Activated CD8-positive, alpha-beta T cell treated with anti-CD3 and anti-CD28 coated beads for 36 hours (primary cell): Measurements from ENCODE around the gene MT1M. TPM values are rescaled to one million over a fixed set of nuclear protein-coding genes. Genes with fewer than 3 reads are reported as not detected.

Experiments
- ATAC-seq: fragments of 200-7000 bp; cut with Tn5 transposase; one replicate; pipeline ENCODE4 v1.10.0; 2021; ENCODE audit warnings: mild to moderate bottlenecking, moderate library complexity
- CTCF ChIA-PET: fragments of 350-600 bp; sonication (Branson Sonifier 250); formaldehyde crosslinking; loops from one replicate; lab custom pipeline; 2021; ENCODE audit warnings: antibody characterized with exemption; lab: Charles Lee
- POLR2A ChIA-PET: fragments of 350-600 bp; sonication (Branson Sonifier 250); formaldehyde crosslinking; loops from one replicate; lab custom pipeline; 2021; ENCODE audit warnings: antibody characterized with exemption; lab: Charles Lee
- DNase-seq: peaks from one replicate; pipeline ENCODE4 v3.0.0-alpha.2; 2020
- H3K27ac Mint-ChIP-seq: one replicate; pipeline ENCODE4 v1.8.0; 2021; ENCODE audit warnings: mild to moderate bottlenecking, mixed read lengths
- H3K27me3 Mint-ChIP-seq: one replicate; pipeline ENCODE4 v1.8.0; 2021; ENCODE audit warnings: mixed read lengths
- H3K36me3 Mint-ChIP-seq: one replicate; pipeline ENCODE4 v1.8.0; 2021; ENCODE audit warnings: low read depth, mixed read lengths
- H3K4me1 Mint-ChIP-seq: one replicate; pipeline ENCODE4 v1.8.0; 2021; ENCODE audit warnings: low read depth, mixed read lengths
- H3K4me3 Mint-ChIP-seq: one replicate; pipeline ENCODE4 v1.8.0; 2021; ENCODE audit warnings: mild to moderate bottlenecking, moderate library complexity, mixed read lengths
- H3K9me3 Mint-ChIP-seq: one replicate; pipeline ENCODE4 v1.8.0; 2021; ENCODE audit warnings: mixed read lengths
- intact Hi-C: fragments of 100-400 bp; cut with micrococcal nuclease; formaldehyde crosslinking; loops from one replicate; pipeline ENCODE4 v1.10.0; 2022
- total RNA-seq, 2 experiments: library from RNA; stranded (reverse); gene quantifications; one replicate each; pipeline ENCODE4 v1.2.3, GENCODE V29; 2021
- TF ChIP-seq, protein P1 (sequence below): fragments of 200-600 bp; IDR thresholded peaks from one replicate; pipeline ENCODE4 v1.8.0; 2022; ENCODE audit warnings: antibody characterized with exemption, mild to moderate bottlenecking

The MT1M gene
- total RNA-seq, 2 experiments from 2014 or later, result not detected

DNA sequence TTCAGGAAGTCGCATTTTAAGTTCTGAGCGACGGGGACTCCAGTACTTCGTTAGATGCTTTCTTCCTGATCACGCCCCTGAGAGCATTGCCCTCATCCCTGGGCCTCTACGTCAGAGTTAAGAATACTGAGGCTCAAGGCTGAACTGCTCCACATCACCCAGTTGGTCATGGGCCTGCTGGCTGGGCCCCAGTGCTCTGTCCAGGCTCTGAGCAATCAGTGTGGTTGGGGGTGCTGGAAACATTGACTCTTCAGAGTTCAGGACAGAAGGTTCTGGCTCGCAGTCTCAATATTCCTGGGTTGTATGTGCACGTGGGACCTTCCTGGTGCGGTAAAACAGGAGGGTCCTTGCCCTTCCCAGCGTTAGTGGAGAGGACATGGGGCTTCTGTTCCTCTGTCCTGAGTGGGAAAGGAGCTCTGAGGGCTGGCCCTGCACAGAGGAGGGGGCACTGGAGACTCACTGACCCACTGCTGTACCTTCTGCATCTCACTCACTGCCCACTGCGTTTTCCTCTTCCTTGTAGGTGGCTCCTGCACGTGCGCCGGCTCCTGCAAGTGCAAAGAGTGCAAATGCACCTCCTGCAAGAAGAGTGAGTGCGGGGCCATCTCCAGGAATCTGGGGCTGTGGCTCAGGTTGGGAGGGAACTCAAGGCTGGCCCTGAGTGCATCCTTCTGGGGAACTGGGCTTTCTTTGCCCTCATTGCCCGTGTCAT lies 6.4 kb upstream of the MT1M start:
- H3K27ac Mint-ChIP-seq, result peak overlapping the region; percentile 69
- intact Hi-C loops, result no loop called here
- peak; percentile 31 for ATAC-seq

DNA sequence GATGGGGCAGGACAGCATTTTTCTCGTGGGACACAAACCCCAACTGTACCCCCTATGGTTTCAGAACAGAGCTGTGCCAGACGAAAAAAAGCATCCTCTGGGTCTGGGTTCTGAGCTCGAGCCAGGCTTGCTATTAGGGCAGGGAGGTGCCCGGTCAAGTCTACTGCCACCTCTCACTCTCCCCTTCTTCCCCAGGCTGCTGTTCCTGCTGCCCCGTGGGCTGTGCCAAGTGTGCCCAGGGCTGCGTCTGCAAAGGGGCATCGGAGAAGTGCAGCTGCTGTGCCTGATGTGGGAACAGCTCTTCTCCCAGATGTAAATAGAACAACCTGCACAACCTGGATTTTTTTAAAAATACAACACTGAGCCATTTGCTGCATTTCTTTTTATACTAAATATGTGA lies 5.8 kb upstream of the MT1M start:
- POLR2A ChIA-PET, result interaction anchor here (1.6 to 1.9 kb wide), 3 partner anchors 12 to 15 kb away, joined by 3 to 9 read pairs (median 5); no protein-coding TSS in a partner anchor
- H3K27me3 Mint-ChIP-seq, result peaks cover 31% of the 10 kb centered on the region
- CTCF ChIA-PET, result no interaction called here
- H3K9me3 Mint-ChIP-seq, result no peaks in the 10 kb centered on the region
- TF ChIP-seq, protein P1, sequence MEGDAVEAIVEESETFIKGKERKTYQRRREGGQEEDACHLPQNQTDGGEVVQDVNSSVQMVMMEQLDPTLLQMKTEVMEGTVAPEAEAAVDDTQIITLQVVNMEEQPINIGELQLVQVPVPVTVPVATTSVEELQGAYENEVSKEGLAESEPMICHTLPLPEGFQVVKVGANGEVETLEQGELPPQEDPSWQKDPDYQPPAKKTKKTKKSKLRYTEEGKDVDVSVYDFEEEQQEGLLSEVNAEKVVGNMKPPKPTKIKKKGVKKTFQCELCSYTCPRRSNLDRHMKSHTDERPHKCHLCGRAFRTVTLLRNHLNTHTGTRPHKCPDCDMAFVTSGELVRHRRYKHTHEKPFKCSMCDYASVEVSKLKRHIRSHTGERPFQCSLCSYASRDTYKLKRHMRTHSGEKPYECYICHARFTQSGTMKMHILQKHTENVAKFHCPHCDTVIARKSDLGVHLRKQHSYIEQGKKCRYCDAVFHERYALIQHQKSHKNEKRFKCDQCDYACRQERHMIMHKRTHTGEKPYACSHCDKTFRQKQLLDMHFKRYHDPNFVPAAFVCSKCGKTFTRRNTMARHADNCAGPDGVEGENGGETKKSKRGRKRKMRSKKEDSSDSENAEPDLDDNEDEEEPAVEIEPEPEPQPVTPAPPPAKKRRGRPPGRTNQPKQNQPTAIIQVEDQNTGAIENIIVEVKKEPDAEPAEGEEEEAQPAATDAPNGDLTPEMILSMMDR, result no peak
- no peak for DNase-seq
- intact Hi-C loops, result no loop called here
- no peak for ATAC-seq
- peaks cover 16% of the 10 kb centered on the region for H3K4me1 Mint-ChIP-seq
- H3K4me3 Mint-ChIP-seq, result peak overlapping the region; percentile 78
- H3K27ac Mint-ChIP-seq, result no peak overlapping the region
- H3K36me3 Mint-ChIP-seq, result no peaks in the 10 kb centered on the region

More for the DNA sequence above, 6.4 kb upstream of the MT1M start:
- ChIA-PET POLR2A (interaction anchor here (0.6 to 1.9 kb wide), 6 partner anchors 12 to 31 kb away, joined by 3 to 9 read pairs (median 3); no protein-coding TSS in a partner anchor), CTCF (interaction anchor here (0.8 to 1.5 kb wide), 7 partner anchors 9 to 76 kb away, joined by 3 to 8 read pairs (median 3); no protein-coding TSS in a partner anchor)
- DNase-seq, result no peak
- no peaks in the 10 kb centered on the region for H3K9me3 Mint-ChIP-seq
- peak overlapping the region; percentile 78 for H3K4me3 Mint-ChIP-seq
- H3K4me1 Mint-ChIP-seq, result peaks cover 15% of the 10 kb centered on the region
- TF ChIP-seq, protein P1, result no peak
- H3K27me3 Mint-ChIP-seq, result peaks cover 25% of the 10 kb centered on the region
- H3K36me3 Mint-ChIP-seq, result no peaks in the 10 kb centered on the region

DNA sequence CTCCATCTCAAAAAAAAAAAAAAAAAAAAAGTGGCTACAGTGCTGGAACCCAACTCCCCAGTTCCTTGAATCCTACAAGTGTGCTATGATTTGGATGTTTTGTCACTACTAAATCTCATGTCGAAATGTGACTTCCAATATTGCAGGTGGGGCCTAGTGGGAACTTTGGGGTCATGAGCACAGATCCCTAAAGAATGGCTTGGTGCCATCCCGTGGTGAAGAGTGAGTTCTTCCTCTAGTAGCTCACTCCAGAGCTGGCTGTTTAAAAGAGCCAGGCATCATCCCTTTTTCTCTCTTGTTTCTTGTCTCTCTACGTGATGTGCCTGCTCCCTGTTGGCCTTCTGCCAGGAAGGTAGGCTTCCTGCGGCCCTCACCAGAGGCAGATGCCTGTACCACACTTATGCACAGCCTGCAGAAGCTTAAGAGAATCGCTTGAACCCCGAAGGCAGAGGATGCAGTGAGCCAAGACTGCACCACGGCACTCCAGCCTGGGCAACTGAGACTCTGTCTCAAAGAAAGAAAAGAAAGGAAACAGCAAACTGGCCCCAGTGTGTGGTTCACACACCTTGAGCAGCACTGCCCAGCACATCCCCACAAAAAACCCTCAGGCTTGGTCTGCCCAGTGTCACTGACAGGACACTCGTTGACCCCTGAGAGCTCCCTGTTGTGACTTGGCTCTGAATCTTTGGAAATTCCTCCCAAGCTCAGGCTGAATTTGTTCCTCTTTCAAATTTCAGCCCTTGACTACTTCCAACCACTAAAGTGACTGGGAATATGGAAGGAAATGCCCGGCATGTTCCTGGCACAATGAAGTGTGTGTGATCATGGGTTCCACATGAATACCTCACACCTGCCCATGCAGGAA lies 3.7 kb upstream of the MT1M start:
- ChIA-PET POLR2A (no interaction called here), CTCF (interaction anchor here (1.9 kb wide), 1 partner anchor 11 kb away, joined by 11 read pairs; no protein-coding TSS in a partner anchor)
- peaks cover 22% of the 10 kb centered on the region for H3K4me1 Mint-ChIP-seq
- intact Hi-C loops, result no loop called here
- ATAC-seq (no peak), DNase-seq (no peak)
- H3K9me3 Mint-ChIP-seq, result no peaks in the 10 kb centered on the region
- TF ChIP-seq, protein P1, result no peak
- peaks cover 48% of the 10 kb centered on the region for H3K27me3 Mint-ChIP-seq
- no peak overlapping the region for H3K27ac Mint-ChIP-seq
- no peaks in the 10 kb centered on the region for H3K36me3 Mint-ChIP-seq
- H3K4me3 Mint-ChIP-seq, result no peak overlapping the region

DNA sequence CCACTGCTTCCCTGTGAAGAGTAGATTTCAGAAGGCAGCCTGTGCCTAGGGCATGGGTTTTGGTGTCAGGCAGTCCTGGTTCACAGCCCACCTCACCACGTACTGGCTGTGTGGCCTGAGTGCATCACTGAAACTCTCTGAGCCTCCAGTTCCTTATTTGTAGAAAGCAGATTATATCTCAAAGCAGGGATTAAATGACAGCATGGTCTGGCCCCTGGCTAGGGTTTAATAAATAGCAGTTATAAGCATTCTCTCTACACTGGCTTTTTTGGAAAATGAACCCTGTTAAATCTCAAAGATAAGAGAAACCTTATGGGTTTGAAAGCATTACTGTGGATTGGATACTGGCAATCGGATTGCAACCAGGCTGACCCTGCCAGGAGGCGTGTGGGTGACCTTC lies 2.9 kb upstream of the MT1M start:
- intact Hi-C loops, result no loop called here
- H3K4me1 Mint-ChIP-seq, result peaks cover 22% of the 10 kb centered on the region

More for the DNA sequence above, 2.9 kb upstream of the MT1M start:
- no peaks in the 10 kb centered on the region for H3K36me3 Mint-ChIP-seq
- no peaks in the 10 kb centered on the region for H3K9me3 Mint-ChIP-seq
- ChIA-PET CTCF (interaction anchor here (1.3 to 1.9 kb wide), 4 partner anchors 11 to 44 kb away, joined by 3 to 11 read pairs (median 6); no protein-coding TSS in a partner anchor), POLR2A (no interaction called here)
- H3K27ac Mint-ChIP-seq, result no peak overlapping the region
- DNase-seq, result no peak
- TF ChIP-seq, protein P1, result no peak
- ATAC-seq, result no peak
- peaks cover 56% of the 10 kb centered on the region for H3K27me3 Mint-ChIP-seq
- no peak overlapping the region for H3K4me3 Mint-ChIP-seq
